GM18511 (cell line): Measurements from ENCODE around the gene TMEM108.

Source experiments
- ATAC-seq: cut with Tn5 transposase; IDR thresholded peaks from one replicate; pipeline ENCODE4 v1.9.1; 2021; ENCODE audit warnings: mild to moderate bottlenecking, moderate library complexity; ENCODE audit not compliant: unreplicated experiment

The TMEM108 gene

DNA sequence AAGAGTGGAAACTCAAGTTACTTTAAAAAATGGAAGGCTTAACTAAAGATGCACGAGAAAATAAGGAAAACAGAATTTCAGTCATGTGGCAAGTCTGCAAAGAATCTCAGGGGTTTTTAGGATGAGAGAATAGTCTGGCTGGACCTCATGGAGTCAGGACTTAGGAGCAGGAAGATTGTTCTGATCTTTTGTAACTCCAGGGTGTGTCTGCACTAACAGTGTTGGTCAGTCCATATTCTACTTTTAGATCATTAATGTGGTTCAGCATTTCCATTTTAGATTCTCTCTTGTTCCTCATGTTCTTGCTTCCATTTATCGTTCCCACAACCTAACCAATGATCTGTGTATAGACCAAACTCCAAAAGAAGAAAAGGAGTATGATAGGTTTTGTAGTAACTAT is 15.3 kb downstream of the TMEM108 start:
- ATAC-seq = no peak

DNA sequence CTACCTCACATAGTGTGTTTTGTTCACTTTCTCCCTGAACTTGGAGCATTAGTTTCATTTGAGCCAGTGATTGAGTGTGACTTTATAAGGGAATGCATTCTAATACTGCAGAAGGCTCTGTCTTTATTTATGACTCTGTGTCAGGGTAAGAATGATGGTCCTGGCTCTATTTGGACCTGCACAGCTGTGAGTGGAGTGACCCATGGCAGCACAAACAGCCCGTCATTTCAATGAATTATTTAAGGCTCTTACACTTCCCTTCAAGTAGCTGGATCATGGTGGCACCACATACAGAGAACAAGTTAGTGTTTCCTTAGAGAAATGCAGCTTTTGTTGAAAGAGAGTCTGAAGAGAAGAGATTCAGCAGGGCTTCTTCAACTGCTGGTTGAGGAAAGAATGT is 16.4 kb downstream of the TMEM108 start:
- ATAC-seq = no peak

DNA sequence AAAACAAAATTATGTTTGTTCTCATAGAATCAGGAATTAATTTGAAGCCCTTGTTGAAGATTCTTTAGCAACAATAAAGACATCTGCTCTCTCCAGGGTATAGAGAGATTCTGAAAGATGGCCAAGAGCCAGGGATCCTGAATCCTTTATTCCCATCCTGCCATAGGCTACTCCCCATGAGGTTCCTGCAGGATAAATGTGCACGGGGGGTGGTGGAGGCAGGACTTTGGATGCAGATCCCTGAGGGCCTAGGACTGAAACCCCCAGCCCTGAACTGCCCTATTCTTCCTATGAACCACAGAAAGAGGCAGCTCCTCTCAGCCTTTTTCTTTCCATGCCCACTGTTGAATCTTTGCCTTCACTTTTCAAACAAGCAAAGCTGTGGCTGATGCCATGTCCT is 17.1 kb downstream of the TMEM108 start:
- ATAC-seq = no peak

GRCh38 chr3:133058243-133058642 is 20.1 kb downstream of the TMEM108 start:
- no peak for ATAC-seq

DNA sequence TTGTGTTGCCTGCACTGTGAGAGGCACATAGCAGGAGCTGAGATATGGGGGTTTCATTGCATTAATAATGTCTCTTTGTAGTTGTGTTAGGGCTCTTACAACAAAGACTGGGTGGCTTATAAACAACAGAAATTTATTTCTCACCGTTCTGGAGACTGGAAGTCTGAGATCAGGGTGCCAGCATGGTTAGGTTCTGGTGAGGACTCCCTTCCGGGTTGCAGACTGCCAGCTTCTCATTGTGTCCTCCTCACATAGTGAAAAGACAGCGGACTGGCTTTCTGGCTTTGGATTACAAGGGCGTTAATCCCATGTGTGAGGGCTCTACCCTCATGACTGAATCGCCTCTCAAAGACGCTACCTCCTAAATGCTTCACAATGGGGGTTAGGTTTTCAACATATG is 20.6 kb downstream of the TMEM108 start:
- ATAC-seq = no peak

- no peak for ATAC-seq
Observed at GRCh38 chr3:133065193-133065961, 27.2 kb downstream of the TMEM108 start.

GRCh38 chr3:133066026-133066425 is 27.8 kb downstream of the TMEM108 start:
- no peak for ATAC-seq

GRCh38 chr3:133069556-133070286 is 31.5 kb downstream of the TMEM108 start:
- no peak for ATAC-seq

DNA sequence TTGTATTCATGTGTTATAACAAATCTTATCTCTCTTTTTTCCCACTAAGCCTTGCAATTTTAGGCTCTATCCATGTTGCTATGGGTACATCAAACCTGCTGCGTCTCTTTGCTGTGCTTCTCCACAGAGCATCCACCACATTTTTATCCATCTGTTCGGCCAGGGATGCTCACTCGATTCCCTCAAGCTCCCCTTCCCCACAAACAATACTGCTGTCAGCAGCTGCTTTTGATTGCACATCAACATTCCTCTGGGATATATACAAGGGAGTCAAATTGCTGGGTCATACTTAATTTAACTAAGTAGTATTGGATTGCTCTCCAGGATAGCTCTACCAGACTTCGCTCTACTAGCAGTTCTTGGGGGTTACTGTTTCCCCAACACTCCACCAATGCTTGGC is 36.8 kb downstream of the TMEM108 start:
- ATAC-seq = no peak

DNA sequence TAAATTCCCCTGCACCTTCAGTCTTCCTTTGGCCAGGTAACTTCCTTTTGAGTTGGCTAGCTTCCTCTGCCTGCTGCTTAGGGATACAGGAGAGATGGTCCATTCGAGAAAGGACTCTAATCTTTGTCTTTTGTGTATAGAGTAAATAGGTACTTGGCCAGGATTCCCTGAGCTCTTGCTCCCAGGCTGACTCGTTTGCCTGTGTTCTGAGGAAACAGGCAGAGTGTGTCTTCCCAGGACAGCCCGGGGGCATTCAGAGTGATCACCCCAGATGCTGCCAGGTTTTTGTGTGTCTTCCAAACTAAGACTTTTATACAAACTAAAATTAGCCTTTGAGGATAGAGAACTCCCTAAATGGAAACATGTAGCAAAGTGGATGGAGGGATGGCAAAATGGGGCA is 39.5 kb downstream of the TMEM108 start:
- ATAC-seq = no peak

DNA sequence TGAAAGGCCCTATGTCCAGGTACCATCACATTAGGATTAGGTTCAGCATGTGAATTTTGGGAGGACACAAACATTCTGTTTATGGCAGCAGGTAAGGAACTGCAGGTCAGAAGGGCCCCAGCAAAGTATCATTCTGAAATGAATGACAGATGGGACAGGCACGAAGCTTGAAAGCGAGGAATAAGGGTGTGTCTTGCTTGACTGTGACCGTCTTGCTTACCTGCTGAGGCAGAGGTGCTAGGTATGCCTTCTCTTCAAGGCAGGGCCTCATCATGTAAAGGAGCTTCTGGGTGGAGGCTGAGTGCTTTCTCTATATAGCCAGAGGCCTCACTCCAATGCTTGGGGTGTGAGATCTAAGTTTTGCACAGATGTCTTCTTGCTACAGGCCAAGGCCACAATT is 41.4 kb downstream of the TMEM108 start:
- no peak for ATAC-seq

DNA sequence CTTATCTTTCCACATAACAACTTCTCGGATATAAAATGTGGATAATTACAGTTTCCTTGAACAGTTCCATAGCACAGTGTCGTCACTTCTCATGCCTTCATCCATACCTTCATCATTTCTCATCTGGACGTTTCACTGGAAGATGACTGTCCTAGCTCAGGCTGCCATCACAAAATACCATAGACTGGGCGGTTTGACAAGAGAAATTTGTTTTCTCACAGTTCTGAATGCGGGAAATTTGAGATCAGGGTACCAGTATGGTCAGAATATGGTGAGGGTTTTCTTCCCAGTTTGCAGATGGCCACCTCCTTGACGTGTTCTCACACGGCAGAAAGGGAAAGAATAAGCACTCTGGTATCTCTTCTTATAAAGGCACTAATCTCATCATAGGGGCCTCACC is 42.8 kb downstream of the TMEM108 start:
- ATAC-seq = no peak

- no peak for ATAC-seq
Observed at GRCh38 chr3:133083395-133083794, 45.2 kb downstream of the TMEM108 start.

- no peak for ATAC-seq
Observed at GRCh38 chr3:133089906-133090485, 51.8 kb downstream of the TMEM108 start.

- ATAC-seq = no peak
Observed at GRCh38 chr3:133092681-133093080, 54.5 kb downstream of the TMEM108 start.

DNA sequence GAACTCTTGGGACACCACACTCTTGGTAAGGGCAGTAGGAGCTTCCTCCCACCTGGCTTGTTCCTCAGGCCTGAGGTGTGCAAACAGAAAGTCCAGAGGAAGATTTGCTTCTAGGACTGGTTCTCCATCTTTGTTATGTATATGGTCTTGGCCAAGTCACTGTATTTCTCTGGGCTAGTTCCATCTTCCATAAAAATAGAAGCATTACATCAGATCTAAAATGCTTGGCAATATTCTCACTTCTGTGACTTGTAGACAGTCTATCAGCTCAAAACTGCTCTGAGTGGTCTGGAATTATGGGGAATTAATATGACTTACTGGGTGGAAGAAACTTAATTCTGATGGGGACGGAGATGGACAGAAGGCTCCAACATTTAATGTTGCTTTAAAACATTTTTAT is 55.2 kb downstream of the TMEM108 start:
- ATAC-seq = no peak

DNA sequence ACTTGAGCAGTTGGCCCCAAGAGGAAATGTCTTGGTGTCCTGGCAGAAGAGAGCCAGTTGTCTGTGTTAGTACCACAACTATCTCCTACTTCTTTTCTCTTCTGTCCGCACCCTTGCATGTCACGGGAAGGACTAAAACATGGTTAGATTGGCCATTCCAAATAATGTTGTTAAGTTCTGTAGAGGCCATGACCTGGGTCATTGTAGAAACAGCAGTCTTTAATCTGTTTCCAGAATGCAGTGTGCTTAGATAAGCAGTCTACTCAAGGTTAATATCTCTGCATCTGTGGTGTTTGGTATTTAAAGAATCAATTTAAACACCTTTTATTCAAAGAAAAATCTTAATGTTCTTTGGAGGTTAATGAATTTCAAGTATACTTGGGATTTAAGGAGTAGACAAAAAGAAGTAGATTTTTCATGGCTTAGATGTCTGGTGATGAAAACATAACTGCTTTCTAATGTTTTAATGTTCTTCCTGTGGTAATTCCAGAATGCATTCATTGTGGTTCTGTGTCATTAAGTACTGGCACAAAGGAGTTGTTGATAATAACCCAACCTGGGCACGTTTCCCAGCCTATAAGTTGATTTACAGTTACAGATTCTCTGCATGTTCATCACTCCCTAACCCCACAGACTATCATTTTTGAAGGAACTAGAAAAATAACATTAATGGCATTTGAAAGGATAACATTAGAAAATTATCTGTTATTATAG is 58.9 kb downstream of the TMEM108 start:
- ATAC-seq = no peak

DNA sequence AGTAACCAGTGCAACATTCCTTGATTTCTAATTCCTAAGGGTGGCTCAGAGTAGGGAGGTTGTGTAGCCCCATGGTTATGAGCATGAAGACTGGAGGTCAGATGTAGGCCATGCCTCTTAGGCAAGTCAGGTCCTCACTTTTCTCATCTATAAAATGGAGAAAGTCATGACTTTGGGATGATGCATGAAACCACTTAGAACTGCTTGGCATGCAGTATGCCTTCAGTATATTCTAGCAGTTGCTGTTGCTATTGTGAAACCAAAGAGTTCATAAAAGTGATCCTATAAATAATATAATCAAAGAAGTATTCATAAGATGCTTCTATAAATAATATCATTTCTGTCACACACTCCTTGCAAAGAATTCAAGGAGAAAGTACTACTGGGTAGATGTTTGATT is 65.5 kb downstream of the TMEM108 start:
- ATAC-seq = no peak

GRCh38 chr3:133106169-133106568 is 68.0 kb downstream of the TMEM108 start:
- ATAC-seq = no peak

- no peak for ATAC-seq
Observed at GRCh38 chr3:133112666-133113065, 74.5 kb downstream of the TMEM108 start.

GRCh38 chr3:133113526-133113925 is 75.3 kb downstream of the TMEM108 start:
- no peak for ATAC-seq
